OCI-LY3 (cell line): Measurements from ENCODE around the gene ZFX.

Source experiments
- EZH2phosphoT487 ChIP-seq: fragments of 200-600 bp; shearing (Covaris generic); IDR thresholded peaks from 2 replicates; pipeline ENCODE4 v1.6.1; 2018; ENCODE audit warnings: antibody characterized with exemption, mixed run types, low read depth
- TF ChIP-seq, protein P1 (sequence below): fragments of 200-600, 300-600 bp; sonication (generic); IDR thresholded peaks from 2 replicates; pipeline ENCODE4 v1.5.1; 2014; ENCODE audit warnings: antibody characterized with exemption, low read length, low read depth

DNA sequence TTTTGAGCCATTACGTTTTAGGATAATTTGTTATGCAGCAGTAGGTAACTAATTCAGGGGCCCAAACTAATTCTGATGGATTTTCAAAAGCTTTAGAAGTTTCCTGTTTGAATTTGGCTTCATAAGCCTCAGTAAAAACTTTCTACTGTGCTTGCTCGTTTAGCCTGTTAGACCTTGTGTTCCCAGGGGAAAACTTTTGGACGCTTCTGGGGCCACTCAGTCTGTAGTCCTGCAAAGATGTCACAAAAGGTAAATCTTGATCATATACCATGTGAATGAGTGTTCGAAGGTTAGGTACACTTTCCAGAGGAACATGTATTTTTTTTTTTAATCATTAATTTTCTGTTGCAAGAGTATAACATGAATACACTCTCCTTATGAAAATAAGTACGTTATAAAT lies 93.7 kb downstream of the ZFX start:
- TF ChIP-seq, protein P1, sequence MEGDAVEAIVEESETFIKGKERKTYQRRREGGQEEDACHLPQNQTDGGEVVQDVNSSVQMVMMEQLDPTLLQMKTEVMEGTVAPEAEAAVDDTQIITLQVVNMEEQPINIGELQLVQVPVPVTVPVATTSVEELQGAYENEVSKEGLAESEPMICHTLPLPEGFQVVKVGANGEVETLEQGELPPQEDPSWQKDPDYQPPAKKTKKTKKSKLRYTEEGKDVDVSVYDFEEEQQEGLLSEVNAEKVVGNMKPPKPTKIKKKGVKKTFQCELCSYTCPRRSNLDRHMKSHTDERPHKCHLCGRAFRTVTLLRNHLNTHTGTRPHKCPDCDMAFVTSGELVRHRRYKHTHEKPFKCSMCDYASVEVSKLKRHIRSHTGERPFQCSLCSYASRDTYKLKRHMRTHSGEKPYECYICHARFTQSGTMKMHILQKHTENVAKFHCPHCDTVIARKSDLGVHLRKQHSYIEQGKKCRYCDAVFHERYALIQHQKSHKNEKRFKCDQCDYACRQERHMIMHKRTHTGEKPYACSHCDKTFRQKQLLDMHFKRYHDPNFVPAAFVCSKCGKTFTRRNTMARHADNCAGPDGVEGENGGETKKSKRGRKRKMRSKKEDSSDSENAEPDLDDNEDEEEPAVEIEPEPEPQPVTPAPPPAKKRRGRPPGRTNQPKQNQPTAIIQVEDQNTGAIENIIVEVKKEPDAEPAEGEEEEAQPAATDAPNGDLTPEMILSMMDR = no peak
- TF ChIP-seq EZH2phosphoT487 = no peak
